HT1080 (cell line): ENCODE measurements around the gene USP32. TPM values are rescaled to one million over a fixed set of nuclear protein-coding genes. Genes with fewer than 3 reads are reported as not detected.
A peak's percentile ranks its signal among the peaks of the same experiment; 100 is the strongest.

Experiments used
- DNase-seq: peaks from one replicate; pipeline ENCODE4 v3.0.0-alpha.2; 2015; ENCODE audit warnings: low read depth
- total RNA-seq: library from RNA; depleted of rRNA; stranded (reverse); fragments of >200 nt; shearing (Covaris generic); gene quantifications from 2 replicates; pipeline ENCODE4 v1.2.3, GENCODE V29; 2014

USP32 gene
- total RNA-seq, 1 experiment from 2014 or later: 31.7 TPM

DNA sequence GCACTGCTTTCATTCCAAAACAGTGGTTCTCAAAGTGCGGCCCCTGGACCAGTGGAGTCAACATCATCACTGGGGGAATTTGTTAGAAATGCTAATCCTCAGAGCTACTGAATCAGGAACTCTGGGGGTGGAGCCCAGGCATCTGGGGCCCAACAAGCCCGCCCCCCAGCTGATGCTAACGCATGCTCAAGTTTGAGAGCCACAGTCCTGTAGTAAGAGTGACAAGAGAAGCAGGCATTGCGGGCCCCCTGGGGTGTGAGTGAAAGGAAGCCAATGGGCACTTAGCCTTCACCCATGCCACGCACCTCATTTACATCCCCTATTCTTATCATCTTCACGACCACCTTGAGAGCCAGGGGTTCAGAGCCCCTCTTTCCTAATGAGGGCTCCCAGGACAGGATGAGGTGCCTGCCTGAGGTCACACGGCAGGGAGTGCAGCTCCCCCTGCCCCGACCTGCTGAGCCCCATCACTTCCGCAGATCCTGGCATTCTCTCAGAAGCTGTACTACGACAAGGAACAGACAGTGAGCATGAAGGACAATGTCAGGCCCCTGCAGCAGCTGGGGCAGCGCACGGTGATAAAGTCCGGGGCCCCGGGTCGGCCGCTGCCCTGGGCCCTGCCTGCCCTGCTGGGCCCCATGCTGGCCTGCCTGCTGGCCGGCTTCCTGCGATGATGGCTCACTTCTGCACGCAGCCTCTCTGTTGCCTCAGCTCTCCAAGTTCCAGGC, 233.0 kb downstream of the USP32 start:
- DNase-seq: no peak

DNA sequence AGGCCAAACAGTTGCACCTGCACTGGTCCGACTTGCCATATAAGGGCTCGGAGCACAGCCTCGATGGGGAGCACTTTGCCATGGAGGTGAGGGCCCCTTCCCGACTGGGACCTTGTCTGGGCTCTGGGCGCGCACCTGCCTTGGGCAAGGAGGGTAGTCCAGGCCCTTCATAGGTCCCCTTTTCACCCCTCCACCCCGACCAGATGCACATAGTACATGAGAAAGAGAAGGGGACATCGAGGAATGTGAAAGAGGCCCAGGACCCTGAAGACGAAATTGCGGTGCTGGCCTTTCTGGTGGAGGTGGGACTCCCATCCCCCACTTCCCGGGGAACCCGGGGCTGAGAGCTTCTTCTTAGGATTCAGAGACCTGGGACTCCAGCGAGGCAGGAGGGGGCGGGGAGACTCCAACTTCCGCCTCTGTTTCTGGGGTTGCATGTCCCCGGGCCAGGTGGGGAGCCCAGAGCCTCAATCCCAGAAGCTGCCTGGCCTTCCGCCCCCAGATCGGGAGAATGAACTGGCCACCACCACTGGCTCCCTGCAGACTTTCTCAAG, 234.4 kb downstream of the USP32 start:
- DNase-seq: no peak

DNA sequence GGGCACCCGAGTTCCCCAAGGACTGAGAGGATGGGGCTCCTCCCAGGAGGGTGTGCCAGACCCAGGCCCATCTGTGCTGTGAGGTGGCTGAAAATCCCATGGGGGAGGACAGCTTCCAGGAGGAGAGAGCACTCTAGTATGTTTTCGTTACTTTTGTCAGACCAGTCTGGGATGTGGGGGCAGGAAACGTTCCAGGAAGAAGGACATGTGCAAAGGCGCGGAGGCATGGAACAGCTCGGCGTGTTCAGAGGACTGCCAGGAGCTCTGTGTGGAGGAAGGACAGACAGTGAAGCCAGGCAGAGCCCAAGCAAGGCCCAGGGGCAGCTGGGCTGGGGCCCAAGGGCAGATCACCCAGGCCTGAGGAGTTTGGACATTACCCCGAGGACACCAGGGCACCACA, 235.2 kb downstream of the USP32 start:
- DNase-seq: no peak

DNA sequence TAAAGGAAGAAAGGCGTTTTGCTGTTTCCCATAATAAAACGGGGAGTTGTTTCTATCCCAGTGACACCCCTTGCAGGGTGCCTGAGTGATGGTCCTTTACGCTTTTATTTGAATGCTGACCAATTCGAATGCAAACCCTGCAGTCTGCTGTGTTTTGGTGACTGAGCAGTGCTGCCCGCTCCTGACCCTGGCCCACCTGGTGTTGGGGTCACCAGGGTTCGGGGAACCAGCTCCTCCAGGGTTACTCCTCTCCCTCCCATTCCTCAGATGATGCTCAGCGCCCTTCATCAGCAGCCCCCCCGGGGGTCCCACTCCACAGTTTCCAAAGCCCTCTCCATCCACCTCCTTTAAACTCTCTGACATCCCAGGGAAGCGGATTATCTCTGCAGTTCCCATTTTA, 236.1 kb downstream of the USP32 start:
- DNase-seq: no peak

GRCh38 chr17:60155427-60155814, 236.5 kb downstream of the USP32 start:
- no peak for DNase-seq

DNA sequence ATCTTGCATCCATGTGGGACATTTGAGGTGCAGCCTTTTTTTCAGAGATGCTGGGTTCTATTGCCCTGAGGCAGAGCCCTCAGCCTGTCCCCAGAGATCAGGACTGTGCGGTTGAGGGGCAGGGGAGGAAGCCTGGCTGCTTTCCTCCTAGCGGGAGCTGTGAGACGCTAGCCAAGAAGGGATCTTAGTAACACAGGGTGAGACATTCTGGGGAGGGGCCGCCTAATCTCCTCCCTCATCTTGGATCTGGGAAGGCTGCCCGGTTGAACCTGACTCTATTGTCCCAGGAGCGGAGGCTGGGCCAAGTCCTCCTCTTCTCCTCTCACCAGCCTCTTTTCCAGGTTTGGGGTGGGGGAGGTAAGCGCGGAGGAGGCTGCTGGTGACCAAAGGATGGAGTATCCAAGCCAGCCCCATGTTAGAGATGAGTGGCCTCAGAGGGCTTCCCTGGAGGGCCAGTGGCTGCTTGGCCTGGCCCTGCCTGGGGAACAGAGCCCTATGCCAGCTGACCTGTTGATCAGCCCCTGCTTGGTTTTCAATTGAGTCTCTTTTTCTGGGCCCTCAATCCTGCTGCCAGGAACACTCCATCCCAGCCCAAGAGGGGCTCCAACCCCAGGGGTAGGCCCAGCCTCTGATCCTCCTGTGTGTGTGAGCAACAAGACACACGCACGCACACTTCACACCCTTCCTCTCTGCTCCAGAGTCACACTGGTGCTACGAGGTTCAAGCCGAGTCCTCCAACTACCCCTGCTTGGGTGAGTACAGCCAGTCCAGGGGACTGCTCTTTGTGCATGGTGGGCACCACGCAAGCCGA, 237.1 kb downstream of the USP32 start:
- DNase-seq: peak; percentile 49

- DNase-seq: no peak
These were observed 238.1 kb downstream of the USP32 start for GRCh38 chr17:60153606-60154390.

- DNase-seq: peak; percentile 26
These were observed 240.6 kb downstream of the USP32 start for GRCh38 chr17:60151355-60151754.

GRCh38 chr17:60149691-60150582, 242.0 kb downstream of the USP32 start, which contains the start of gene CA4:
CA4 (plus strand) TSS chr17:60149973; CDS start chr17:60150035, 62 bp downstream.
- DNase-seq: no peak

DNA sequence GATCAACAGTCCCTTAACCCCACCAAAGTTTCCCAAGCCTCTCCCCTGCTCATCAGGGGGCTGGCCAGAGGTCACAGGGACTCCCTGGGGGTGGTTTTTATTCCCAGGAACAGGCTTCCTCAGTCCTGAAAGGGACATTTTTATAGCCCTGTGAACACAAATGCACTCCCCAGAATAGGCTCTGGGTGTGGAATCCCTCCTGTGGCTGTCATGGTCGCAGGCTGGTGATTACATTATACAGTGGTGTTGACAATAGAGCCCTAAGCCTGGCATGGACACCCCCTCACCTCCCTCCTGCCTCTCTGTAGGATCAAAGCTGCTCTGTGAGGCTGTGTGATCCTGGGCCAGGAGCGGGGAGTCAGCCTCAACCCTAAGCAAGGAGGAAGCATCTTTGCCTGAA, 243.6 kb downstream of the USP32 start:
- DNase-seq: no peak

DNA sequence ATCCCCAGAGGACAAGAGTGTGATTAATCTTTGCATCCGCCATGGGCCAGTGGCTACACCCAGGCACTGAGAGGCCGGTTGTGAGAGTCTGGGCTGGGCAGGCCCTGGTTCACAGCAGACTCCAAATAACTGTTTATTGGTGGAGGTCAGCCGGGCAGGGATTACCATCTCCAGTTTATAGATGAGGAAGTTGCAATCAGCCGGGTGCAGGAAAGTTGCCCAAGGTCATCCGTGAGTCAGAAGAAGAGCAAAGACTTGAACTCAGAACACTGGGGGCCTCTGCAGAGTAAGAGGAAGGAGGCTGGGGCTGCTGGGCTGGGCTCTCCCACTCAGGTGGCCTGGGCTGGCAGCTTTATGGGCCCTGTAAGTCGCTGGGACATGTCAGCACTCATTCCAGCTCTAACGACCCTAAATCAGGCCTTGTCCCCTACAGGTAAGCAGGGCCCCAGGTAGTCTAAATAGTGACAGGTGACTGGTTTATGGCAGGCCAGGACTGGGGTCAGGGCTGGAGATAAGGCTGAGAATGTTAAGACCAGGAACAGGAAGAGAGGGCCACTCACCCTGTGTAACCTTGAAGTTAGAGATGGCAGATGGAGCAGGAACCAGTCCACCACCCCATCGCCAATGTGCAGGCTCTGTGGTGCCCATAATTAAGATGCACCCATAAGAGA, 244.2 kb downstream of the USP32 start:
- no peak for DNase-seq

DNA sequence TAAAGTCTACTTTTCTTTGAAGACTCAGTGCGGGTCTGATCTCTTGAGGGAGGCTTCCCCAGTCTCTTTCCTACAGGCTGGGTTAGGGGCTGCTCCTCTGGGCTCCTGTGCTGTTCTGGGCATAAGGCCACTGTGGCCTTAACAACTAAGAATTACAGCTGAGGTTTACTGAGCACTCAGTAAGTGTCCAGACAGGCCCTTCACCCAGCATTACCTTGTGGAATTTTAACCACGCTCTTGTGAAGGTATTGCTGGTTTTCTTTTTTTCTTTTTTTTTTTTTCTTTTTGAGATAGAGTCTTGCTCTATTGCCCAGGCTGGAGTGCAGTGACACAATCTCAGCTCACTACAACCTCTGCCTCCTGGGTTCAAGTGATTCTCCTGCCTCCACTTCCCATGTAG, 245.7 kb downstream of the USP32 start:
- no peak for DNase-seq

GRCh38 chr17:60145006-60145935, 246.7 kb downstream of the USP32 start:
- DNase-seq: no peak

DNA sequence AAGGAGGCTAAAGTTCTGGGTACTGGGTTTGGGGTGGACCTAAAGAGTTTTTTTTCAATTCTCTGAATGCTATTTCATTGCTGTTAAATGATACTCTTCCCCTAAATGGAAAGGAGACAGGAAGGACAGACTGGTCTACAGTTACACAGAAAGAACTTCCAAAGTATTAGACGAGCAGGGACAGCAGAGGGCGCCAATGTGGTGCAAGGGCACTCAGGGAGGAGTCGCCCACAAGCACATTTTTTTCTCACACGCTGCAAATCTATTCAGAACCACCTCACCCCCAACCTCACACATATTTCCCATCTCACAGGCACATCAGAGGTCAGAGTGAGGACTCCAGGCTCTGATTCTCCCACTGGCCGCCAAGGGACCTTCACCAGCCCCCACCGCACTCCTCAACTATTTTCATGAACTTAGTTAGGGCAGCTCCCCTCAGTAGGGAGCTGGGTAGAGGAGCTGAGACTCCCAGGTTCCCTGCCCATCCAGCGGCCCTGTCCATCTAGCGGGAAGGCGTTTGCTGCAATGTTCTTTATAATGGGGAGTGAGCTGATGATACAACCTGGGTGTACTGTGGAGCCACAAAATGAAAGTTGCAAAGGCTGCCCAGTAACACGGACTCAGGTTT, 248.9 kb downstream of the USP32 start:
- DNase-seq: peak; percentile 87

DNA sequence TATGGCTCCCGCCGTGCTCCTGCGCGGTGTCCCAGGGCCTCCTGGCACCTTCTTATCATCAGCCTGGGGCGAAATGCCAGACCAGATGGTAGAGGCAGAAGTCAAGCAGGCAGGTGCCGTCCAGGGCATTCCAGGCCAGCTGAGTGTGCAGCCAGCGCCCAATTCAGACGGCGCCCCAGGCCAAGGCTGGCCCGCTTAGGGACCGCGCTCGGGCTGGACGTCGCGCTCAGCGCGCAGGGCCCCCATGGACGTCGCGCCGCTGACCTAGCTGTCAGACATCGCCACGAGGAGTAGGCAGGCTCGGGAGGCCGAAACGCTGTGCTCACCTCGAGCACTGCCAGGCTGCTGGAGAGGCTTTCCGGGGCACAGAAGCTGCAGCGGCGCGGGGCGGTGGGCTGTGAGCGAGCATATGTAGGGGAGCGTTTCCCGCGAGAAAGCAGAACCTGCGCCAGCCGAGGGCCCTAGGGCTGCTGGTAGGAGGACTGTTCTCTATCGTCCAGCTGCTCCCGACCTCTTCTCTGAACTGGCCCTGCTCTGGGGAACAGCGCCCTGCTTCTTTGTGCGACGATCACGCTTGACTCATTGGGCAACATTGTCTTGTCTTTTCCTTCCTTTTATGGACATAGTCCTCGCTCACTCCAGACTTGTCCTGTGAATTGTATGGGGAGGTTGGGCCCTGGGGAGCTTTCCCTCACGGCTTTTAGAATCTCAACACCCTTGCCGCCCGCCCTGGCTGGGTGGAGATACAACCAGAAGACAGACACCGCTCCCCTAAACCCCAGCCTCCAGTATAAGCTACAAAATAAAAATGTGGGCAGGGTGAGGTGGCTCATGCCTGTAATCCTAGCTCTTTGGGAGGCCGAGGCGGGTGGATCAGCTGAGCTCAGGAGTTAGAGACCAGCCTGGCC, 250.6 kb downstream of the USP32 start:
- no peak for DNase-seq

DNA sequence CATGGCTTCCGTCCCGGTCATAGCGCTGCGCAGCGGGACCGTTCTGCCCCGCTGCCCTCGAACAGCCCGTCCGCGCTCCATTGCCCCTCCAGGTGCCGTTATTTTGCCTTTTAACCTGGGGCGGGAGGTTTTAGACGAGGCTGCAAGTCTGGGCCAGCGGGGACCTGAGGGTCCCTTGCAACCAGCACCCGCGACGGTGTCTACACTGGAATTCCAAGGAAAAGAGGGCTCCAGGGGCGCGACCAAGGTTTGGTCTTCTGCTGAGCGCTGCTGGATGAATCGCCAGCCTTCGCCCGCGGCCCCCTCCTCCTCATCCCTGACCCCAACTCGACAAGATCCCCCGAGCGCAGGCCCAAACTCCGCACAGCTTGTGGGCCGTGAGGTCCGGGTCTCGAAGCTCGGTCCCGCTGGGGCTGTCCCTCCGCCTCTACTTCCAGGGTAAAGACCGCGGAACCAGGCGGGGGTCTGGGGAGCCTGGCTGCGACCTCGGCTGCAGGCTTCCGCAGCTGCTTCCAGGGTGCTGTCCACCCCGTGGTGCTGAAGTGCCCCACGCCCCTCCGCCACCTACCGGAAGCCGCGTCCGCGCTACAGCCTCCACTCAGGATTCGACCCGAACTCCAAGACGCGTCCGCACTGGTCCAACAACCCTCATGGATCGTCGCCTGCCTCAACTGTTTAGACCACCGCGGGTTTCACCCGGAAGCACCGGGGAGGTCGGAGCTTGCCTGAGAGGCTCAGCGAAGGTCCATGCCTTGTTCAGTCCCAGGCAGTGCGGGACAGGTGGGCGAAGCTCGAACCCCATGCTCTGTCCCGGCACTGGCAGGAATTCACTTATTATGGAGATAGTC, 252.3 kb downstream of the USP32 start:
- peak; percentile 39 for DNase-seq
